Caco-2 (cell line): ENCODE data around the gene SBF2. TPM values are rescaled to one million over a fixed set of nuclear protein-coding genes. Genes with fewer than 3 reads are reported as not detected.

Source experiments
- BruUV-seq: library from RNA; stranded (reverse); fragments of 400-500 nt; replicated peaks from 2 replicates; lab custom pipeline; 2021; lab: Mats Ljungman, UMichigan
- CTCF ChIA-PET: fragments of 300-600 bp; sonication (Branson Sonifier 250); formaldehyde crosslinking; loops from one replicate; lab custom pipeline; 2022; ENCODE audit warnings: antibody characterized with exemption; lab: Charles Lee
- POLR2A ChIA-PET: fragments of 300-600 bp; sonication (Branson Sonifier 250); formaldehyde crosslinking; loops from one replicate; lab custom pipeline; 2022; ENCODE audit warnings: antibody characterized with exemption; lab: Charles Lee
- DNase-seq, 2 experiments: peaks; one replicate each; pipeline versions ENCODE4 v3.0.0 to v3.0.0-alpha.2; 2020 to 2022
- H3K27me3 ChIP-seq: replicated peaks from 2 replicates; pipeline ENCODE4 v1.6.0; 2011; ENCODE audit warnings: low read length; ENCODE audit not compliant: control insufficient read depth, insufficient read depth
- H3K36me3 ChIP-seq: 2 replicates; pipeline ENCODE4 v1.5.1; 2011; ENCODE audit warnings: low read length; ENCODE audit not compliant: control insufficient read depth, insufficient read depth
- H3K4me1 ChIP-seq: fragments of 250-450 bp; sonication (Bioruptor Pico); 2 replicates; pipeline ENCODE4 v1.5.1; 2020; ENCODE audit warnings: mild to moderate bottlenecking
- H3K4me3 ChIP-seq: 2 replicates; pipeline ENCODE4 v1.5.1; 2011; ENCODE audit warnings: low read depth, mild to moderate bottlenecking, control low read depth, low read length
- H3K9me3 ChIP-seq: fragments of 250-450 bp; sonication (Bioruptor Pico); 2 replicates; pipeline ENCODE4 v1.5.1; 2020; ENCODE audit warnings: mild to moderate bottlenecking, moderate library complexity
- H3K27ac Mint-ChIP-seq: one replicate; pipeline ENCODE4 v1.8.0; 2022; ENCODE audit warnings: mixed read lengths; ENCODE audit not compliant: unreplicated experiment
- H3K27me3 Mint-ChIP-seq: one replicate; pipeline ENCODE4 v1.8.0; 2022; ENCODE audit warnings: mixed read lengths; ENCODE audit not compliant: insufficient read depth, unreplicated experiment
- H3K36me3 Mint-ChIP-seq: one replicate; pipeline ENCODE4 v1.8.0; 2022; ENCODE audit warnings: mild to moderate bottlenecking, mixed read lengths; ENCODE audit not compliant: insufficient read depth, unreplicated experiment
- H3K4me1 Mint-ChIP-seq: one replicate; pipeline ENCODE4 v1.8.0; 2022; ENCODE audit warnings: low read depth, mixed read lengths; ENCODE audit not compliant: unreplicated experiment
- H3K4me3 Mint-ChIP-seq: one replicate; pipeline ENCODE4 v1.8.0; 2022; ENCODE audit warnings: mild to moderate bottlenecking, moderate library complexity, mixed read lengths; ENCODE audit not compliant: unreplicated experiment
- H3K9me3 Mint-ChIP-seq: one replicate; pipeline ENCODE4 v1.8.0; 2022; ENCODE audit warnings: mixed read lengths; ENCODE audit not compliant: unreplicated experiment
- intact Hi-C: fragments of 100-400 bp; cut with micrococcal nuclease; formaldehyde crosslinking; loops from one replicate; pipeline ENCODE4 v1.10.0; 2022; ENCODE audit not compliant: unreplicated experiment
- total RNA-seq: library from RNA; stranded (reverse); gene quantifications from 2 replicates; pipeline ENCODE4 v1.2.3, GENCODE V29; 2022
- TF ChIP-seq, protein P1 (sequence below), 2 experiments: fragments of 200-600 bp in 1 of 2; IDR thresholded peaks; 1 replicate in 1 of 2; 2 replicates in 1 of 2; pipeline versions ENCODE4 v1.5.1 to v1.8.0; 2011 to 2022; ENCODE audit warnings: antibody characterized with exemption in 1 of 2, control low read depth in 1 of 2, inconsistent platforms in 1 of 2, low read depth in 1 of 2, low read length in 1 of 2, mild to moderate bottlenecking in 1 of 2, moderate library complexity in 1 of 2; ENCODE audit not compliant: insufficient read depth in 1 of 2, severe bottlenecking in 1 of 2, unreplicated experiment in 1 of 2

SBF2 gene
- total RNA-seq, 1 experiment from 2014 or later, result 72.2 TPM

- no peaks in the 10 kb centered on the region for H3K27me3 Mint-ChIP-seq
- peaks cover 76% of the 10 kb centered on the region for H3K36me3 Mint-ChIP-seq
- H3K27me3 ChIP-seq, result no peaks in the 10 kb centered on the region
- no peaks in the 10 kb centered on the region for H3K9me3 ChIP-seq
- TF ChIP-seq, protein P1, sequence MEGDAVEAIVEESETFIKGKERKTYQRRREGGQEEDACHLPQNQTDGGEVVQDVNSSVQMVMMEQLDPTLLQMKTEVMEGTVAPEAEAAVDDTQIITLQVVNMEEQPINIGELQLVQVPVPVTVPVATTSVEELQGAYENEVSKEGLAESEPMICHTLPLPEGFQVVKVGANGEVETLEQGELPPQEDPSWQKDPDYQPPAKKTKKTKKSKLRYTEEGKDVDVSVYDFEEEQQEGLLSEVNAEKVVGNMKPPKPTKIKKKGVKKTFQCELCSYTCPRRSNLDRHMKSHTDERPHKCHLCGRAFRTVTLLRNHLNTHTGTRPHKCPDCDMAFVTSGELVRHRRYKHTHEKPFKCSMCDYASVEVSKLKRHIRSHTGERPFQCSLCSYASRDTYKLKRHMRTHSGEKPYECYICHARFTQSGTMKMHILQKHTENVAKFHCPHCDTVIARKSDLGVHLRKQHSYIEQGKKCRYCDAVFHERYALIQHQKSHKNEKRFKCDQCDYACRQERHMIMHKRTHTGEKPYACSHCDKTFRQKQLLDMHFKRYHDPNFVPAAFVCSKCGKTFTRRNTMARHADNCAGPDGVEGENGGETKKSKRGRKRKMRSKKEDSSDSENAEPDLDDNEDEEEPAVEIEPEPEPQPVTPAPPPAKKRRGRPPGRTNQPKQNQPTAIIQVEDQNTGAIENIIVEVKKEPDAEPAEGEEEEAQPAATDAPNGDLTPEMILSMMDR (IDR thresholded peaks at IDR 0.05; ENCODE audit: insufficient read depth in 1 of 2, low read depth in 1 of 2, low read length in 1 of 2, severe bottlenecking in 1 of 2, unreplicated experiment in 1 of 2), result no peak
- no peak overlapping the region for H3K4me3 Mint-ChIP-seq
- peaks cover under 1% of the 10 kb centered on the region for H3K4me1 Mint-ChIP-seq
- H3K4me3 ChIP-seq, result no peak overlapping the region
- intact Hi-C loops, result no loop called here
- POLR2A ChIA-PET, result interaction anchor here (0.6 kb wide), 1 partner anchor 50 kb away, joined by 3 read pairs; no protein-coding TSS in a partner anchor
- no peaks in the 10 kb centered on the region for H3K9me3 Mint-ChIP-seq
- no peak overlapping the region for H3K27ac Mint-ChIP-seq
- no peak for DNase-seq
- CTCF ChIA-PET, result no interaction called here
- H3K4me1 ChIP-seq, result no peaks in the 10 kb centered on the region
- no TSS peak for BruUV-seq
- no peaks in the 10 kb centered on the region; the same call in 1 of the 2 replicates for H3K36me3 ChIP-seq
Observed at GRCh38 chr11:9808943-9809342, 485.1 kb downstream of the SBF2 start.

GRCh38 chr11:9806946-9807687 is 486.9 kb downstream of the SBF2 start:
- CTCF ChIA-PET, result no interaction called here
- H3K27me3 ChIP-seq, result no peaks in the 10 kb centered on the region
- H3K4me1 Mint-ChIP-seq, result peaks cover 16% of the 10 kb centered on the region
- BruUV-seq, result no TSS peak
- intact Hi-C loops, result no loop called here
- H3K36me3 Mint-ChIP-seq, result peaks cover 86% of the 10 kb centered on the region
- no peak for DNase-seq
- no peak overlapping the region for H3K27ac Mint-ChIP-seq
- H3K4me3 Mint-ChIP-seq, result no peak overlapping the region
- no peaks in the 10 kb centered on the region for H3K9me3 Mint-ChIP-seq
- no peaks in the 10 kb centered on the region for H3K9me3 ChIP-seq
- H3K4me1 ChIP-seq, result peaks cover 7% of the 10 kb centered on the region; the same call in 1 of the 2 replicates
- TF ChIP-seq, protein P1 (IDR thresholded peaks at IDR 0.05; ENCODE audit: insufficient read depth in 1 of 2, low read depth in 1 of 2, low read length in 1 of 2, severe bottlenecking in 1 of 2, unreplicated experiment in 1 of 2), result no peak
- no peak overlapping the region for H3K4me3 ChIP-seq
- POLR2A ChIA-PET, result no interaction called here
- no peaks in the 10 kb centered on the region for H3K27me3 Mint-ChIP-seq
- no peaks in the 10 kb centered on the region; the same call in 1 of the 2 replicates for H3K36me3 ChIP-seq

- ChIA-PET POLR2A (interaction anchor here (0.6 kb wide), 1 partner anchor 248 kb away, joined by 3 read pairs; no protein-coding TSS in a partner anchor), CTCF (no interaction called here)
- Mint-ChIP-seq H3K27me3 (no peaks in the 10 kb centered on the region), H3K4me3 (no peak overlapping the region), H3K9me3 (no peaks in the 10 kb centered on the region), H3K36me3 (peaks cover 71% of the 10 kb centered on the region), H3K4me1 (peaks cover 16% of the 10 kb centered on the region), H3K27ac (no peak overlapping the region)
- H3K4me3 ChIP-seq, result no peak overlapping the region
- intact Hi-C loops, result no loop called here
- H3K36me3 ChIP-seq, result no peaks in the 10 kb centered on the region; the same call in 1 of the 2 replicates
- peaks cover 7% of the 10 kb centered on the region; the same call in 1 of the 2 replicates for H3K4me1 ChIP-seq
- no peaks in the 10 kb centered on the region for H3K9me3 ChIP-seq
- no peaks in the 10 kb centered on the region for H3K27me3 ChIP-seq
- TF ChIP-seq, protein P1 (IDR thresholded peaks at IDR 0.05; ENCODE audit: insufficient read depth in 1 of 2, low read depth in 1 of 2, low read length in 1 of 2, severe bottlenecking in 1 of 2, unreplicated experiment in 1 of 2), result no peak
- DNase-seq, result no peak
- no TSS peak for BruUV-seq
Observed at GRCh38 chr11:9804419-9804902, 489.6 kb downstream of the SBF2 start.
